CD4-positive, alpha-beta T cell treated with Interleukin-21 for 1 hour (primary cell): ENCODE results near the gene PPT1.

Experiments used
- DNase-seq: peaks from one replicate; pipeline ENCODE4 v3.0.0-alpha.2; 2020

Gene PPT1

DNA sequence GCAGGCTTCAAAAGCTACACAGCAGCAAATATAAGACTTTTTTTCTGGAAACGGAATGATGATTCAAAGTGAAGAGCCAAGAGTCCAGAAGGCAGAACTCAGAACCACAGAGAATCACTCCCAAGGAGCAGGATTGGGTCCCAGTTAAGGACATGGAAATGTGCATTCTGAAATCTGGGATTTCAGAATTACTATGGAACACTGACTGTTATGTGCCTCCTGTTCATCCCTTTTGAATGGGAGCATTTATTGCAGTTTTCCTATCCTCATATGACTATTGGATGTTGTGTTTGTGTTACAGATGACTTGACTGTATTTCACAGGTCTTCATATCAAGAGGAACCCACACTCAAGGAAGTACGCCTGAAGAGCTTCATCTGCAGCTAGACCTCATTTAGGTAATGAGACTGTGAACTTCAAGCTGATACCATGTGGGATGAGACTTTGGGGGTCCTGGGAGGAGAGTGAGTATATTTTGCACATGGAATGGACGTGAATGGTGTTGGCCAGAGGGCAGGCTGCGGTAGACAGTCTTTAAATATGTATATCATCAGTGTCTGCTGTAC, 73.6 kb downstream of the PPT1 start:
- DNase-seq = no peak
